HK-2 (cell line): ENCODE measurements around the gene LDLRAD3.

Experiments used
- DNase-seq: peaks from one replicate; pipeline ENCODE4 v3.0.0-alpha.2; 2018; ENCODE audit not compliant: unreplicated experiment

LDLRAD3 gene

GRCh38 chr11:36240173-36240572 is 296.3 kb downstream of the LDLRAD3 start:
- no peak for DNase-seq

GRCh38 chr11:36240801-36241200 is 296.9 kb downstream of the LDLRAD3 start:
- no peak for DNase-seq

- DNase-seq: no peak
These were observed 297.6 kb downstream of the LDLRAD3 start for GRCh38 chr11:36241497-36241896.

GRCh38 chr11:36243641-36244040 is 299.8 kb downstream of the LDLRAD3 start:
- no peak for DNase-seq

DNA sequence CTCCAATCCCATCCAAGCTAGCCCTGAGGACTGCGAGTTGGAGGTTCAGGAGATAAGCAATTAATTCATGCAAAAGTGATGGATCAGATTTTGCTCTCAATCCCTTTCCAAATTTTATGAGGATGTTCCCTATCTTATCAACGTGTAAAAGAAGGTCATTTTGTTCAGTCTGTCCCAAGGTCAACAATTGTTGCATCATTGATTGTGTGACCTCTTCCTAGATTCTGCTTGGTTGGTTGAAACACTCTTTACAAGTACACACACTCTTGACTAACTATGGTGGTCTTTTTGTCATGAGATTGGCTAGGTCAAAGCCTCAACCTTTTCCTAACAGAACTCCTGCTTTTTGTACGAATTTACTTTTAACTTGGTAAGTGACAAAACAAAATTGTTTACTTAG is 303.6 kb downstream of the LDLRAD3 start:
- DNase-seq: no peak

- DNase-seq: no peak
These were observed 304.6 kb downstream of the LDLRAD3 start for GRCh38 chr11:36248436-36248835.

DNA sequence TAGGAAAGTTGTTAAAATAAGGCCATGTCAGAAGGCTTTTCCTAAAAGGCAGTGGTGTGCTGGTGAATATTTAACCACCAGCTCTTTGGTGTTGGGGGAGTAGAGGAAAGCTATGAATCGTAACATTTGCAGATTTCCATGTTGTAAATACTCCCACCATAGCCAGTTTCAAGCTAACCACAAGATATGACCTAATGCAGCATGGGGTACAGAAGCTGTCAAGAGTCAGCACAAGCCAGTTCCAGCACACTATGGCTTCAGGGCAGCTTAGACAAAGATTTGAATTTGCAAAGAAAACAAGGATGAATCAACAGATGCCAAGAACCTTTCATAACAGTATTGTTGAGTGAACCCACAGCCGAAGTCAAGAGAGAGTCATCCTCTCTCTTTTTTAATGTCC is 305.4 kb downstream of the LDLRAD3 start:
- DNase-seq: peak; percentile 11

- no peak for DNase-seq
These were observed 308.0 kb downstream of the LDLRAD3 start for GRCh38 chr11:36251823-36252222.

DNA sequence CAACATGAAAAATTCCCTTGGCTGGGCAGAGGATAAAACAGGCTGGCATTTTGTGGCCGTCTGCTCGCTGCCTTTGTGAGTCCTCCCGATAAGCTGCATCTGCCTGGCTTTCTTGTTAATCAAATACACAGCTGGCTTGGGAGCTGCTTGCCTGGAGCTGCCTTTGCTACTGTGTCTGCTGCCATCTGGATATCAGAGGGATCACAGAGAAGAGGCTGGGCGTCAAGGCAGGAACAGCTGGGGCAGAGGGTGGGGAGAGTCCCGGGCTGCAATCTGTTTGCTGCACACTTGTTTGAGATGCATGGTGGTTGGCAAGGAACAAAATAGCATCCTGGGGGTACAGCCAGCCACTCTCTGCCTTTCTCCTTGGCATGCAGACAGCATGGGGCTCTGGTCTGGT is 309.4 kb downstream of the LDLRAD3 start:
- DNase-seq: no peak

DNA sequence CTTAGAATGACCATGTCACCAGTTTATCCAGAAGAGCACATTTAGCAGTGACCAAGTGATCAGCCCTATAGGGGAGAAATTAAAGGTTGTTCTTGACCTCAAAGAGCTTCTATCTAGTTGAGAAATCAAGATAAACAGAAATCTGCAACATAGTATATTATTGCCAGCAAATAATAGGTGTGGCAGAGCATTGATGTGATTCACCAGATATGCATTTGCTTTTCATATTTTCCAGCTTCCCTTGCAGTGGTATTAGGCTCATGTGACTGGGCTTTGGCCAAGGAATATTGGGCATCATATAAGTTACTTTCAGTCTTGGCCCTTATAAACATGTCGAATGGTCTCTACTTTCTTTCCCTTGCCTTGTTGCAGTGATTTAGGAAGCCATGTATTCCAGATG is 310.9 kb downstream of the LDLRAD3 start:
- DNase-seq: no peak

DNA sequence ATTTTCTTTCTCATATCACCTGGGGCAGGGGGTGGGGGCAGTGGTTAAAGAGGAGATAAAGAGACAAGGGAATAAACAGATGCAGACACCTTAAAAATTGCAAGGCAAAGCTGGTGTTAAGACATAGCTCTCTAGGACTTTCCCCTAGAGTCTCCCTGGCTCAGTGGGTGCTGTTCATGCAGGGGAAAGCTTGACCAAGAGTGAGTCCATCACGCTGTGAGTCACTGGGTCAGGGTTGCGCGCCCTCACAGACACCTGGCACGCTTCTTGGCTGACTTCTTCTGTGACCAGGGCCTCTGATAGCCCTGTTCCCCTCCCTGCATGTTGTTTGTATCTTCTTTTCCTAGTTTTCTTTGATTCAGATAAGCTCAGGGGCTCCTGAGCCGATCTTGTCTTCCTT is 313.5 kb downstream of the LDLRAD3 start:
- peak; percentile 38 for DNase-seq

DNA sequence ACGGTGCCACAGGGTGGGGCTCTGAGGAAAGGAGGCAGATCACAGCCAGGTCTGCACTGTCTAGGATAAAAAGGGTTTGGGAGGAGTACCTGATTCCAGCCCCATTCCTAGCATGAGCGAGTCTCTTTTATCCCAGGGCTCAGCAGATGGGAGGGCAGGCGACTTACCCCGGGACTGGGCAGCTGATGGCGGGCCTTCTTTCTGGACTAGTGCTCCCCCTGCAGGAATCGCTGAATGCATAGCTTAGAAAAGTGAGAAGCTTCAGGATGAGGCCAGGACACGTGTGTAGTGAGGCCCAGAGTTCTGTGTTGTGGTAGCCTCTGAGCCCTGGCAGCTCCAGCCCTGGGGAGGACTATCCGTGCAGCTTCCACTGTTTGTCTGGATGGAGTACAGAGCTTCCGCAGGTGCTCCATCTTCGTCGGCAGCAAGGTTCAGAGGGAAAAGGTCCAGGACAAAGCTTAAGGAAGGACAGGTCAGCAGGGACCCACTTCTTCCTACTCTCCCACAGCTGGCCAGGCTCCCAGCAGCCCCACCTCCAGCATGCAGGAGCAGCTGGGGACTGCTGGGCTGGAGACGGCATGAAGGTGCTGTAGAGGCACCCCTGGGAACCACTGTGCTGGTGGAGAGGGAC is 315.0 kb downstream of the LDLRAD3 start:
- DNase-seq: peak; percentile 24

GRCh38 chr11:36261094-36261493 is 317.2 kb downstream of the LDLRAD3 start:
- no peak for DNase-seq

DNA sequence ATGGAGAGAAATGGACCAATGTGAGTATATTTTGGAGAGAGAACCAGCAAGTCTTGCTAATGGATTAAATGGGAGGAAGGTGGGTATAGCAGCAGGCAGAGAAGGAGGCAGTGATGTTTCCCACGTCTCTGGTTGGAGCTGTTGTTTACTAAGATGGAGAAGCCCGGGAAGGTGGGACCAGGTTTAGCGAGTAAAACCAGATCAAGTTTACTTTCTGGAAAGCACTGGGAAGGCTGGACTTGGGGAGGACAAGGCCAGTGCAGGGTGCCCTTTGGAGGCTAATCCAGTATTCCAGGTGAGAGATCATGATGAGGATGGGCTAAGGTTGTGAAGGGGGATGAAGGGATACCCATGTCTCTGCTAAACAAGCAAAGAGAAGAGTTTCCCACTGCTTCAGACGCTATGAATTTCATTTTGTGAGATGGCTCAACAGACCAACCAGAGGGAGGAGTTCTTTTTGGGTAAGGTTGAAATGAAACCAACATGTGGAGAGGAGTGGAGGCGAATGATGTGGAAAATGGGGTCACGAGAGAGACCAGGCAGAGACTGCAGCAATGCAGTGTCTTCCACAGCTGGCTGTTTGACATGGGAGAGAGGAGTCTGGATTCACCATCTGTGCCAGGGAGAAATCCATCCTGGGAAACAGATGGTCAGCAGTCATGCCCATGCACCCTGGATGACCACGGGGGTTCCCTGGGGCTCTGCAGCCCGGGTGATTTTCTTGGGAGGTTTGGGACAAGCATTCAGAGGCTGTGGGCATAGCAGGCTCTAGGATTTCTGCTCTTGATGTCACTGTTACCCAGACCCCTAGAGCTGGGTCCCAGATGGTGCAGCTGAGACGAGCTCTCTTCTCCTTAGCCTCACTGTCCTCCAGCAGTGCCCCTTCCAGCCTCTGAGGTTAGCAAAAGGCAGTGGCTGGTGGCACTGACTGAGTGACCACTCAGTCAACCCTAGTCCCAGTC is 320.4 kb downstream of the LDLRAD3 start:
- DNase-seq: no peak

DNA sequence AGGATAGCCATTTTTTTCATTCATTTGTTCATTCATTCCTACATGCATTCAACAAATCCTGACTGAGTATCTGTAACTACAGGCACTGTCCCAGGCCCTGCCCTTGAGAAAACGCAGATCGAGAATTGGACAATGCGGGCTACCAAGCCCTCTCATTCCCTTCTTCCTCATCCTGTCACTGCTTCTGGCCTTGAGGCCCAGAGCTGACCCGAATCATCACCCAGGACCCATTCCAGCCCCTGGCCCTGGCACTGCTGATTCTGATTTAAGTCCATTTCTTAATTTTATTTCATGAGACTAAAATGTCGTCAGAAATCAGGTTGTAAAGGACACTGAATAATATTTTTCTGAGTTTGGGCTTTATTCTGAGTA is 321.1 kb downstream of the LDLRAD3 start:
- DNase-seq: no peak

- DNase-seq: peak; percentile 49
These were observed 322.1 kb downstream of the LDLRAD3 start for GRCh38 chr11:36265793-36266628.

DNA sequence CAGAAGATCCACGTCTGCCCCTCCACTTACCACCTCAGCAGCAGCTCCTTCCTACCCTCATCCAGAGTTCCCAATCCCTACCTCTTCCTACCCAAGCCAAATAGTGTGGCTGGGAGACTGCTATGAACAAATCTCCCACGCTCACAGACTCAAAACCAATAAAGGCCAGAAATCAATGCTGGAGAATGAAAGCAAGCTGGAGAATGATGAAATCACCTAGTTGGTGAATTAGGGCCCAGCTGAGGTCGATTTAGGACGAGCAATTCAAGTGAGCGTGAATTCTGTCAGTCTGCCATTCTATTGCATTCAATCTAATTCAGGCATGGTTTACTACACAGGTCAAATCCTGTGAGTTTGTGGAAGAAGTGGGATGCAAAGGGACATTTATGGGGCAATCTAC is 322.9 kb downstream of the LDLRAD3 start:
- DNase-seq: no peak

- DNase-seq: no peak
These were observed 324.6 kb downstream of the LDLRAD3 start for GRCh38 chr11:36268337-36268985.

DNA sequence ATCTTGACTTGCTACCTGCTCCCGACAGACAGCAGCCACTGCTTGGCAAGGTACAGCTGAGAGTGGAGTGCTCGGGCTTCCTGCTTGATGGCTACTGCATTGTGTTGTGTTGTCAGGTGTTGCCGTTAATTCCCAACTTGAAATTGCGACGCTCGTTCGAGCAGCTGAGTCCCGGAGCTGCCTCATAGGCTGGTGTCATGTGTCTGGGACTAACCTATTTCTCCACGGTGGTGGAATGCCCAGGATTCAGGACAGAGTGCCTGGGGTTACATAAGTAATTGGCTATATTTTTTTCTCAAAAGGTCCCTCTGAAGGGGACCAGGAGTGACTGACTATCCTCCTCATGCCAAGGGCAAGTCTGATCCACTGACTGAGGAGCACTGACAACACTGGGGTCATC is 326.8 kb downstream of the LDLRAD3 start:
- no peak for DNase-seq

GRCh38 chr11:36271794-36272407 is 328.0 kb downstream of the LDLRAD3 start:
- no peak for DNase-seq

GRCh38 chr11:36273110-36273509 is 329.2 kb downstream of the LDLRAD3 start:
- DNase-seq: no peak
